ENCODE measurements around the gene ADSS1.

Gene ADSS1

DNA sequence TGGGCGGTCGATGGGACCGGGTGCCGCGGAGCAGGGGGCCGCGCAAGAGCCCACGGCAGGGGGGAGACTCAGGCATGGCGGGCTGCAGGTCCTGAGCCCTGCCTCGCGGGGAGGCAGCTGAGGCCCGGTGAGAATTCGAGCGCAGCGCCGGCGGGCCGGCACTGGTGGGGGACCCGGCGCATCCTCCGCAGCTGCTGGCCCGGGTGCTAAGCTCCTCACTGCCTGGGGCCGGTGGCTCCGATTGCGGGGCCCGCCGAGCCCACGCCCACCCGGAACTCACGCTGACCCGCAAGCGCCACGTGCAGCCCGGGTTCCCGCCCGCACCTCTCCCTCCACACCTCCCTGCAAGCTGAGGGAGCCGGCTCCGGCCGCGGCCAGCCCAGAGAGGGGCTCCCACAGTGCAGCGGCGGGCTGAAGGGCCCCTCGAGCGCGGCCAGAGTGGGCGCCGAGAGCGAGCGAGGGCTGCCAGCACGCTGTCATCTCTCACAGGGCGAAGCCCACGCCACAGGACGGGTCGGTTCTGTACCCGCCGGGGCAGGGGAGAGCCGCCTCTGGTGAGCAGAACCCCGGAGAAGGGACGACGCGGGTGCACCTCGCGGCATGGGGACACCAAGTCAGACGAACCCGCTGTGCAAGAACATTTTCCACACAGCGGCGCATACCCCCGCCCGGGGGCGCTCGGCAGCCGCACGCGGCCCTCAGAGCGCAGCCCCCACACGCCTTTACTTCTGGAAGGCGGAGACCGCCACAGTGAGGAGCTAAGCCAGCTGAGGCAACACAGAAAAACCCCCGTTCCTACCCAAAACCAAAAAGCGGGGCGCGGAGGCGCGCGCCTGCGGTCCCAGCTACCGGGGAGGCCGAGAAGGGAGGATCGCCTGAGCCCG lies 27.8 kb downstream of the ADSS1 start:
- DNase-seq = no peak

DNA sequence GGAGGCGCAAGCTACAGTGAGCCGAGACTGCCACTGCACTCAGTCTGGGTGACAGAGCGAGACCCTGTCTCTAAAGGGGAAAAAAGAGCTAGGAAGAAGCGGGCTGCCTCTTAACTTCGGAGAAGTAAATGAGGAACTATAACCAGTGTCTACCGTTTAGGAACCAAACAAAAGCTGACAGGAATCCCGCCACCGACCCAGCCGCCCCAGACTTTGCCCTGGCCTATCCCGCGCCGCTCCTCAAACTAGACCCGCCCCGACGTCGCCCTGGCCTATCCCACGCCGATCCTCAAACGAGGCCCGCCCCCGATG lies 28.4 kb downstream of the ADSS1 start:
- no peak for DNase-seq

DNA sequence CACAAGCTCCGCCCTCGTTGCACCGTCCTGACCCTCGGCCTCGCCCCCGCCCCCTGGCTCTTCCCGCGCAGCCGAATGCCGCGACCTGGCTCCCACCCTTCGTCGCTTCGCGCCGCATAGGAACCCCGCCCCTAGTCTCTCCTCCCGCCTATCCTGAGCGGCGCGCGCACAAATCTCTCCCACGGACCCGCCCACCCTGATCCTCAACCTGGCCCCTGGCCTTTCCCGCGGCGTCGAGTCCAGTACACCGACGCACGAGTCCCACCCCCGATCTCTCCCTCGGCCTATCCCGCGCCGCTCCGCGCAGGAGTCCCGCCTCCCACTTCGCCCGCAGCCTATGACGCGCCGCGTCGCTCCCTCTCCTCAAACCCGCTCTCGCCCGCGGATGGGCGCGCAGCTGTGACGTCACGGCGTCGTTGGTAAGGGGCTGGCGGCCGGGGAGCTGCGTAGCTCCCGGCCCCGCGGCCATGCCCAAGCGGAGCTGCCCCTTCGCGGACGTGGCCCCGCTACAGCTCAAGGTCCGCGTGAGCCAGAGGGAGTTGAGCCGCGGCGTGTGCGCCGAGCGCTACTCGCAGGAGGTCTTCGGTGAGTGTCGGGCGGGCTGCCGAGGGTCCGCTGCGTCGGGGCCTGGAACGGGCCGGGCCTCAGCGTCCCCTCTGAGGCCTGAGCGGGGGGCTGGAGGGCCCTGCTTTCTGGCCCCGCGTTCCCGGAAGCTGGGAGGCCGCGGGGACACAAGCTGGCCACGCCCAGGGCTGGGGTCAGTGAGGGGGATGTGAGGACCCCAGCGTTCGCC lies 28.9 kb downstream of the ADSS1 start, which contains the start of gene SIVA1:
Gene SIVA1 (plus strand): TSS at position 413 of the 793 bp plus-strand sequence. CDS start 55 bp downstream, at position 468.
- peak; percentile 99 to 100 for DNase-seq

DNA sequence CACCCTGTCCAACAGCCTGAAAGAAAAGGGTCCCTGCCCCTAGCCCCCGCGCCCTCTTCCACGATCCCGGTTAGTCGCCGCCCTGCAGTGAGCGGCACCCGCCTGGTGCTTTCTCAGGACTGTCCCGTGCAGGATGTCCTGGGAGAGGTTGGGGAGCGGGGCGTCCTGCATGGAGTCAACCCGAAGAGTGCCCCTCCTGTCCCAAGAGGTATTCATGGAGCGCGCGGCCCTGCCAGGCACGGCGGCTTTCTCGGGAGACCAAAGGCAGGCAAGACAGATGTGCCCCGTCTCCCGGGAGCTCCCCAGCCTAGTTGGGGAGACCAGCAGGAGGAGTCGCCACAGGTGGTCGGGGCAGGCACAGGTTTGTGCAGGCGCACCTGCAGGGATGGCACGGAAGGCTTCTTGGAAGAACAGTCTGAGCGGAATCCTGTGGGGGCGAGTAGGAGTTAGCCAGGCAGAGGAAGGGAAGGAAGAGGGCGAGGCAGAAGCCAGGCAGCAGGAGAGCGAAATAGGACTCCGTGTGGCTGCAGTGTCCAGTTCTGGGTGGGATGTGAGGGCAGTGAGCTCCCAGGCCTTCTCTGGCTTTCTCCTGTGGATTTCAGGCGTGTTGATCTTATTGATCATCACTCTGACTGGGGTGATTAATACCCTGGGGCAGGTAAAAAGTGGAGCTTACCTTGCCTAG lies 29.6 kb downstream of the ADSS1 start:
- no peak for DNase-seq

DNA sequence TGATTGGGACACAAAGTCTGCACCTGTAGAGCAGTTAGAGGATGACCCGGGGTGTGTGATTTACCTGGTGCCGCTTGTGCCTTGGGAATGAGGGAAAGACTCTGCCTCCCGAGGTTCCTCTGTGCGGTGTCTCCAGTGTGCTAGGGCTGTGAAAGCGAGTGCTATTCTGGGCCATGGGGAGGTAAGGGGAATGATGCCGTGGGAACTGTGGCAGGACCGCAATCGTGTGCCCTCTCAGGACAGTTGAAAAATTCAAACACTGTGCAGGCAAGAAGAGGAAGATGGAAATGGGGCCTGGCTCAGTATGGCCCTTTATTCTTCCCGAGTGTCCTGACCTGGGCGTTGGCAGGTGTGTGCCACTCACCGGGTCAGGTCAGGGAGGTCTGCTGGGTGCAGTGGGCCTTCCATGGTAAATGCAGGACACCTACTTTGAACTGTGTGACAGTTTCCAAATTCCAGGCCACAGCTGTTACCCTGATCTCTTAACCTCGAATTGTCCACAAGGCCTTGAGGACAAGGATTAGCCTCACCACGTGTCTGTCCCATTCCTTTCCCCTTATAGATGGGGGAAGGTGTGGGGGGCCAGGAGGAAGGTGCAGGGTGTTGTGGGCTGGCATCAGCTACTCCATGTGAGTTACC lies 30.3 kb downstream of the ADSS1 start:
- no peak for DNase-seq

DNA sequence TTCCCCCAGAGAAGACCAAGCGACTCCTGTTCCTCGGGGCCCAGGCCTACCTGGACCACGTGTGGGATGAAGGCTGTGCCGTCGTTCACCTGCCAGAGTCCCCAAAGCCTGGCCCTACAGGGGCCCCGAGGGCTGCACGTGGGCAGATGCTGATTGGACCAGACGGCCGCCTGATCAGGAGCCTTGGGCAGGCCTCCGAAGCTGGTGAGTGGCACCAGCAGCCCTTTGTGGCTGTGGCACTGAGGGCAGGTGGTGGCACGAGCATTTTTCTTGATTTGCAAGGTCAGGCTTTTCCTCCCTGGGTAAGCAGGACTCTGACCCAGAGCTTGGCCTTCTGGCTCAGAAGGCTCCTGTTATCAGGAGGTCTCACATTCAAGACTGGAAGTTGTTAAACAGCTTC lies 31.6 kb downstream of the ADSS1 start:
- DNase-seq = no peak

DNA sequence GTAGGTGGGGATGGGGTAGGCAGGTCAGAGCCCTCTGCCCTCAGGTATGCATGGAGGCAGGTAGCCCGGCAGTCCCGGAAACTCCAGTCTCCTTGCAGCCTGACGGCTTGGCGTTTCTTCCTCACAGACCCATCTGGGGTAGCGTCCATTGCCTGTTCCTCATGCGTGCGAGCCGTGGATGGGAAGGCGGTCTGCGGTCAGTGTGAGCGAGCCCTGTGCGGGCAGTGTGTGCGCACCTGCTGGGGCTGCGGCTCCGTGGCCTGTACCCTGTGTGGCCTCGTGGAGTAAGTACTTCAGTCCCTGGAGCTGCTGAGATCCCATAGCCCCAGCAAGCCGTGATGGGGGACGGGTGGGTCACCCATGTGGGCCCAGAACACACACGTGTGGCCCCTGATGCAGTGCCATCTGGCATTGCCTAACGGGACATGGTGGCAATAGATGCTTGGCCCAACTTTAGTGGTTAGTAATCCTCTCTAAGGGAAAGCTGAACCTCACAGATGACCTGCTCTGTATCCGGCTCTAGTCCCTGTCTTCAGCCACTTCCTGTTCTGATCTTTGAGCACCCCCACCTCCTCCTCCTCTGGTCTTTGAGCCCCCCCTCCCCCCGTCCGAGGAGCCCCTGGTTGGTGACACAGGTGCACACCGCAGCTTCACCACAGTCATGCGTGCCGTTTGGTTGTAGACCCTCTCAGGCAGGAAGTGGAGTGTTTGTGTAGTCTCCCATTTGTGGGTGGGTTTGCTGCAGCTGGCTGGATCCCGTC lies 32.6 kb downstream of the ADSS1 start:
- no peak for DNase-seq

DNA sequence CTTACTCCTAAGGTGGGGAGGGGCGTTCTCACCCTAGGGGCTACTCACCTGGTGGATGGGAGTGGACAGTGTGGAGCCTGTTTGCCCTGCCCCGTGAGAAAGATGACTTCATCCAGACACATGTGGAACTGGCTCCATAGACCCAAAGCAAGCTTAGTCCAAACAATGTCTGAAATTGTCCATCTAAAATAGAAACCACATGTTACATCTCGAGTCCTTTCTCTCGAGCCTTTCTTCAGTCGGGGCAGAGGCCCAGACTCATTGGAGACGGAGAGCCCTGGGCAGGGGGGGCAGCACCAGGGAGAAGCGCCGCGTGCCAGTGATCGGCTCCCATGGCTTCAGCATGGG lies 33.2 kb downstream of the ADSS1 start:
- DNase-seq = no peak

DNA sequence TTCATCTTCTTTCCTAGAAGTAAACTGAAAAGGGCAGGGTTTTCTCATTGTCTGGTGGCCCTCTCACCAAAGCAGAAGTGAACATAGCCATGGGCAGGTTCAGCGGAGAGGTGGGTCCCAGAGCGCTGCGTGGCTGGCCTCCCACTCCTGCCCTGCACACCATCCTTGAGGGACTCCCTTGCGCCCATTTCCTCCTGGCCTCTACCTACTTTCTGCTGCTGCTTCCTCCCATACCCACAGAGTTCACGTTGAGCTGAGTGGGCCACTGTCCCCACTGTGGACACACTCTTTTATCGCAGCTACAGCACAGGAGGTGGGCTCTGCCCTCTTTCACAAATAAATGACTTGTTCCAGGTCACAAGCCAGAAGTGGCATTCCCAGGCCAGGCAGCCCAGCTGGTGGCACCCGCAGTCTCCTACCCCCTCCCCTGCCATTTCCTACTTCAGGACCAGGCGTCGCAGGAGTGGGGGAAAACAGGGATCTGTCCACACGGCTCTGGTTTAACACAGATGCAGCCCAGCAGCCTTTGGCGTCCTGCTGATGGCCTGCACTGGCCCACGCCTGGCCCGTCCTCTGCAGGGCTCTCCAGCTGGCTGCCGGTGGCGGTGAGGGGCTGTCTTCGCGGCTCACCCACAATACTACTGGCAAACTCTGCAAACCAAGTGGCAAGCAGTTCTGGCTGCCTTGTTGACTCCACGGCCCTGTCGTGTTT lies 33.8 kb downstream of the ADSS1 start:
- DNase-seq = no peak

DNA sequence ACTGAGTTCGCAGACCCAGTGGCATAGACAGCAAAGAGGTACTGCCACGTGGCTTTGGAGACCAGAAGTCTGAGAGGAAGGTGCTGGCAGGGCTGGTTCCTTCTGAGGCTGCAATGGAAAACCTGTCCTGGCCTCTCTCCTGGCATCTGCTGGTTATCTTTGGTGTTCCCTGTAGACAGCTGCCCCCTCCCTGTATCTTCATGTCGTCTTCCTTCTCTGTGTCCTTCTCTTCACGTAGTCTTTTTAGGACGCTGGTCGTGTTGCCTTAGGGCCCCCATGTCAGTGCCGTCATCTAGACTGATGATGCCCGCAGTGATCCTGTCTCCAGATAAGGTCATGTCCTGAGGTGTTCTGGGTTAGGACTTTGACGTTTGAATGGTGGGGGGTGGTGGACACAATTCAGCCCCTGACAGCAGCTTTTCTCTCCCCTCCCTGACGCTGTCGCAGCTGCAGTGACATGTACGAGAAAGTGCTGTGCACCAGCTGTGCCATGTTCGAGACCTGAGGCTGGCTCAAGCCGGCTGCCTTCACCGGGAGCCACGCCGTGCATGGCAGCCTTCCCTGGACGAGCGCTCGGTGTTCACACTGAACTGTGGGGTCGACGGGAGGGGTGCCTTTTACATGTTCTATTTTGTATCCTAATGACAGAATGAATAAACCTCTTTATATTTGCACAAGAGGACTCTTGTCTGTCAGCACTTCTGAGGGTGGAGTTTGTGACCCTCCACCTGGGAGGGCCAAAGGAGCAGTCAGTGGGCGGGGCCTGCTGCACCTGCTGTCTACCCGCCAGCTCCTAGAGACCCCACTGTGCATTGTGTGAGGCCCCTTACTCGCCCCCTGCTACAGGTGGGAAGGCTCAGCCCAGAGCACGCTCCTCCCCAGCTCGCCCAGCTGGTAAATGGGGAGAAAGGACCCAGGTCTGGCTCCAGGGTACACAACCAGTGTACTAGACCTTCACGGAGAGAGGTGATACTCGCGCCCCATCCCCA lies 35.2 kb downstream of the ADSS1 start:
- DNase-seq = no peak

DNA sequence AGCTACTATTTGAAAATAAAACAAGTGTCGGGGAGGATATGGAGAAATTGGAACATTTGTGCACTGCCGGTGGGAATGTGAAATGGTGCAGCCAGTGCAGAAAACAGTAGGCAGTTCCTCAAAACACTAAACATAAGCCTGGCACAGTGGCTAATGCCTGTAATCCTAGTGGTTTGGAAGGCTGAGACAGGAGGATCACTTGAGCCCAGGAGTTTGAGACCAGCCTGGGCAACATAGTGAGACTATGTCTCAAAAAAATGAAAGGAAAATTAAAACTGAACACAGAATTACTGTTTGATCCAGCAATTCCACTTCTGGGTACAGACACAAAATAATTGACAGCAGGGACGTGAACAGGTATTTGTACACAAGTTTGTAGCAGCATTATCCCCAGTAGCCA lies 41.5 kb downstream of the ADSS1 start:
- no peak for DNase-seq

DNA sequence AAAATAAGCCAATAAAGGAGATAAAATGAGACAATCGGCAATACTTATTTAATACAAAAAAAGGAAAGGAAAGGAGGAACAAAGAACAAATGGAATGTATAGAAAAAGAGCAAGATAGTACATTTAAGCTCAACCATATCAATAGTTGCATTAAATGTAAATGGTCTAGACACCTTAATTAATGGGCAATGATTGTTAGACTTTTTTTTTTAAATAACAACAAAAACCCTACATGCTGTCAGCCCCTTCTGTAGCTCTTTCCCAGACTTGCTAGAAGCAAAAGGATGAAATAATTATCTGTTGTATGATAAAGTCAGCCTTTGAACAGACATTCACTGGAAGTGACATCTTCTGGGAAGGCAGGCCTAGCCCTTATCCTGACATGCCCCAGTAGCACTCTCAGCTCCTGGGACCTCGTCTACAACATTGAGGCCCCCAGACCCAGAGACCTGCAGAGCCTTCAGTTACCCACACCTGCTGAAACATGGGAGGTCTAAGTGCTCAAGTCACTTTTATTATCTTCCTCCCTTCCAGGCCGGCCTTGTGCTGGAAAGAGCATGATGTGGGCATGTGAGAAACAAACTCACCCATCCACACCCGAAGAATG lies 42.3 kb downstream of the ADSS1 start:
- no peak for DNase-seq

DNA sequence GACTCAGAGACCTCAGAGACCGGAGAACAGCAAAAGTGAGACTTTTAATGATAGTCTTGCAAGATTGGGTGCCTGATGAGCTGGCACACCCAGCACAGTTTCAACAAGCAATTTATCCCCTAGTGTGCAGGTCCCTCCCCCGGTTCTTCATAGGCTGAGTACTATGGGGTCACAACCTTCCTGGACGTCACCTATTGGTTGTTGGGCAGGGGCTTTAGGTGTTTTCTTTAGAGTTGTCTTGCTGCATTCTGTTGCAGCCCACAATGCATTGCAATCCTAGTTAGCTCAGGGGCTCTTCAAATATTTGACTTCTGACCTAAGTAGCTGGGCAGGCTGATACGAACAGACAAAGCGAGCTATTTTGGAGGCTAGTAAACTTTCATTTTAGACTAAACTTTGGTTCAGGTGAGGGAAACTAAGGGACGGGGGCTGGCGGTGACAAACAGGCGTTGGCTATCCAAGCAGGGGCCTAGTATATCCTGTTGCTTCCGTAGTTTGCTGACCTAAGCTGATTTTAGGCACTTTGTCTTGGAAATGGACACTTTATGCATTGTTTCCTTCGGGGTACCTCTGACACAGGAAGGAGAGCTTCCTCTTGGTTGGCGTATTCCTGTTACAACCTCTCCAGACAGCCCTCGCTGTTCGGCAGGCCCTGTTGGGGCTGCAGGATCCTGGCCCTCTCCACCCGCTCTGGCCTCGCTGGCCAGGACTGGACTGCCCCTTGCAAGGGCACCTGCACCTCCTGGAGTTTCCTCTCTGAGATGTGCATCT lies 43.0 kb downstream of the ADSS1 start:
- no peak for DNase-seq

DNA sequence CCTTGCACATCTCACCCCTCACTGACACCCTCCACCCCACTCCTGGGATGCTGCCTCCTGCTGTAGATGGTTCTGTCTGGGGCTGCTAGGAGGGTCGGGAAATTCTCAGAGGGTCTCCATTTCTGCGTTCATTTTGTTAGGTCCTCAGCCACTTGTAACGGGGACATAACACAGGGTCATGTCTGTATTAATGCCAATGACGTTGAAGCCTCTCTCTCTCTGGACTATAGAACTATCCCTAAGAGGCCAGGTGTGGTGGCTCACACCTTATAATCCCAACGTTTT lies 43.5 kb downstream of the ADSS1 start:
- DNase-seq = no peak

DNA sequence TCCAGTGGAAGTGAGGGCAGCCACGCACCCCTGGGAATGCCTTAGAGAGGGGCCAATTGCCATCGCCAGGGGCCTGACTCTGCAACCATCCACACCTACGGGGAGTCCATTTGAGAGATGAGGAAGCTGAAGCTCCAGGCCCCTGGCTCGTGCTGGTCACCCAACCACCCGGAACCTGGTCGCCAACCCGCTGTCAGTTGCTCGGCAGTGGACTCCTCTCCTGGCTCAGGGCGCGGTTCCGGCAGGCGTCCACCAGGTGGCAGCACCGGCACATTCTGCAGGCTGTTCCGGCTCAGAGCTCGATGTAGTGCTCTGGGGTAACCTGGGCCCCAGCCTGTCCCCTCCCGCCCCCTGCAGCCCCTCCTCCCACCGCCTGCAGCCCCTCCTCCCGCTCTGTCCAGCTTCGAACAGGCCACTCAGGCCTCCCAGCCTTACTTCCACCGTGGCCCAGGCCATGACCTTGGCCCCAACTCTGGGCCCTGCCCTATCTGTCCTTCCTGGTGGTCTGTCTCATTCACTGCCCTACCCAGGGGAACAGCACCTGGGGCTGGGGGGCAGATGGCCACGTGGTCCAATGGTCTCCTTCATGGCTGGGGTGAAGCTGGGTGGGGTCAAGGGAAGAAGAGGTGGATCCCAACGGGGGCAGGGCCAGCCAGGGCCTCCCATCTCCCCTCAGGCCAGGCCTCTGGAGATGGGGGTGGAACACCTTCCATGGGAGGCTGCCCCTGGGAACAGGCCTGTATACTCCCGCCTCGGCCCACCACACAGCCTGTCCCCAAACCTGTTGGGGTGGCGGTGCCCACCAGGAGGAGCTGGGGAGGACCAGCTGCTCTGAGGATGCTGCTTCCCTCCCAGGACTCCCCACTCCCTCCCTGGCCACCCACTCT lies 44.7 kb downstream of the ADSS1 start:
- DNase-seq = peak; percentile 43 to 61

DNA sequence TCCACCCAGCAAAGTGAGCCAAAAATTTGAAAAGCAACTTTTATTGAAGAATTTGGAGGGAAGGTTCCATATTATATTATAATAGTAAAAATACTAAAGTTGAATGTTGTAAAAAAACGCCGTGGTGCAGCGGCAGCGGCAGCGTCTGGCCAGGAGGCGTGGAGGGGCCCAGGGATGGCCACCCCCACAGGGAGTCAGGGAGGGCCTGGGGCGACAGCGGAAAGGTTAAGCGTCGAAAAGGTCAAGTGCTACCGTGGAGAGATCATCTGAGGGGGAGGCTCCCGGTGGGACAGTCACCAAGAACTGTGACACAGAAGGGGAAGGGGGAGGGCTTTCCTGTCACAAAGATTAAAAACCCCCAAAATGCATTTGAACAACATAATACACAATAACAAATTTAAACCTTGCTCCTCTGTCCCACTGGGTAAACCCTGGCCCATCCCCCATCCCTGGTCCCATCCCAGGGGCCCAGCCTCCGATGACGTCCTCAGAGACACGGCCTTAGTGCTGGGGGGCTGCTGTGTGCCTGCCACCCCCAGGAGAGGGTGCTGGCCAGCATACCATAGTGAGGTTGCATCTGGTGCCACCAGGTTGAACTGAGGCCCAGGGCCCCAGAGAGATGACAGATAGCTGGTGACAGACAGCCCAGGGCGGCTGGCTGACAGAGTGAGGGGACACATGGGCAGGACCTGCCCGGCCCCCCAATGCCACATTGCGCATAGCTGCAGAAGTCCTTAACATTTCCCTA lies 45.5 kb downstream of the ADSS1 start:
- DNase-seq = no peak

DNA sequence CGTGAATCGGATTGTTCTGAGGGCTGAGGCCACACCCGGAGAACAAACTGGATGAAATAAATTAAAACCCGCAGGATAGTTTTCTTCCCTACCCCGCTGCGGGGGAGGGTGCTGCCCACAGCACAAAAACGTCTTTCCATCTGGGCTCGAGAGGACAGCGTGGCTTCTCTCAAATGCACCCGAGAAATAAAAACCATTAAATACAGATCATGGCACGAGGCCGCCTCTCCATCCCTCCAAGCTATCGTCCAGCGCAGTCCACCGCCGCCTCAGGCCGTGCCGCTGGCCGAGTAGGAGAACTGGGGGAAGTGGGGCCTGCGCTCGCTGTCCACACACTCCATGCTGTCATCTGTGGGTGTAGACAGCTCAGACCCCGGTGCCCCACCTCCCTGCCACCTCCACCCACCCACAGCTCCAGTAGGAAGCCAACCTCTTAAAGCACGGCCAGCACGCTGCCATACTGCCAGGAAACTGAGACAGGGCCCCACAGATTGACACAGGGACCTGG lies 46.1 kb downstream of the ADSS1 start:
- DNase-seq = no peak
